NK-92 (cell line): Measurements from ENCODE around the gene PDX1.

Experiments used
- DNase-seq: peaks from one replicate; lab custom pipeline; 2025; ENCODE audit not compliant: unreplicated experiment; lab: John Stamatoyannopoulos, UW

The PDX1 gene

GRCh38 chr13:27919934-27920676, at the start of gene PDX1:
Gene PDX1, plus strand, starts transcription at chr13:27920000. Its CDS starts 139 bp downstream, at chr13:27920139.
- no peak for DNase-seq

GRCh38 chr13:27878274-27878673, 41.5 kb upstream of the PDX1 start:
- no peak for DNase-seq

- DNase-seq = no peak
Observed at GRCh38 chr13:27889471-27889870, 30.3 kb upstream of the PDX1 start.

GRCh38 chr13:27896726-27897125, 23.1 kb upstream of the PDX1 start:
- no peak for DNase-seq

GRCh38 chr13:27904719-27905118, 15.1 kb upstream of the PDX1 start:
- no peak for DNase-seq

- DNase-seq = no peak
Observed at GRCh38 chr13:27905650-27906049, 14.2 kb upstream of the PDX1 start.

GRCh38 chr13:27907121-27907787, 12.5 kb upstream of the PDX1 start:
- no peak for DNase-seq

- DNase-seq = no peak
Observed at GRCh38 chr13:27909378-27909777, 10.4 kb upstream of the PDX1 start.

GRCh38 chr13:27911521-27911920, 8.3 kb upstream of the PDX1 start:
- no peak for DNase-seq

- no peak for DNase-seq
Observed at GRCh38 chr13:27913160-27913559, 6.6 kb upstream of the PDX1 start.

GRCh38 chr13:27915301-27916207, 4.2 kb upstream of the PDX1 start:
- no peak for DNase-seq

- DNase-seq = no peak
Observed at GRCh38 chr13:27917121-27917947, 2.5 kb upstream of the PDX1 start.

GRCh38 chr13:27918041-27918917, 1.5 kb upstream of the PDX1 start:
- no peak for DNase-seq

- no peak for DNase-seq
Observed at GRCh38 chr13:27918918-27919658, 712 bp upstream of the PDX1 start.

GRCh38 chr13:27919659-27919933, 204 bp upstream of the PDX1 start:
- DNase-seq = no peak

GRCh38 chr13:27920677-27921420, 1.0 kb downstream of the PDX1 start:
- DNase-seq = no peak

- DNase-seq = no peak
Observed at GRCh38 chr13:27921421-27921960, 1.7 kb downstream of the PDX1 start.
